ENCODE results near the gene ZMYND11. TPM values are rescaled to one million over a fixed set of nuclear protein-coding genes. Genes with fewer than 3 reads are reported as not detected.

The ZMYND11 gene
- total RNA-seq, 1 donor from 2014 or later, result 49.7 TPM

DNA sequence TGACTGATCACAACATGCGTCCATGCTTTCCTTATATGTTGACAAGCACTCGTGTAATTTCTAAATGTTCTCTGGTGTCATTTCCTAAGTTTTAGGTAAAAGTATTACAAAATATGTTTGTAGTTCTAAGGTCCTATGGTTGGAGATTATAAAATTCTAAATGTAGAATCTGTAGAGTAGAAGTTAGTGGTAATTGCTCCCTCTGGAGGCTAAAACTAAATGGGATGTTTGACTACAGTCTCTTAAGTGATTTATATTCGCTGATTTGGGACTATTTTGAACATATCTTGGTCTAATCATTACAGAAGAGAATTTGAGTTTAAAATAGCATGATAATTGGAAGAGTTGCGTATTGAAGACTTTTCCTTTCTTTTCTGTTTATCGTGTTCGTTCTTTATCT is 74.1 kb downstream of the ZMYND11 start:
- Mint-ChIP-seq H3K4me1 (no peaks in the 10 kb centered on the region), H3K27me3 (ENCODE audit: low read depth) (no peaks in the 10 kb centered on the region), H3K9me3 (no peaks in the 10 kb centered on the region), H3K36me3 (ENCODE audit: low read depth) (peaks cover 28% of the 10 kb centered on the region), H3K4me3 (no peak overlapping the region), H3K27ac (ENCODE audit: unreplicated experiment) (no peak overlapping the region)
- DNase-seq (ENCODE audit: low read depth, low spot score), result no peak
- no peak for TF ChIP-seq CTCF (conservative IDR thresholded peaks at IDR 0.05)

GRCh38 chr10:210297-210696 is 75.0 kb downstream of the ZMYND11 start:
- no peak overlapping the region for H3K27ac Mint-ChIP-seq (ENCODE audit: unreplicated experiment)
- no peak overlapping the region for H3K4me3 Mint-ChIP-seq
- no peak for TF ChIP-seq CTCF (conservative IDR thresholded peaks at IDR 0.05)
- no peak for DNase-seq (ENCODE audit: low read depth, low spot score)
- no peaks in the 10 kb centered on the region for H3K9me3 Mint-ChIP-seq
- no peaks in the 10 kb centered on the region for H3K27me3 Mint-ChIP-seq (ENCODE audit: low read depth)
- H3K4me1 Mint-ChIP-seq, result peaks cover 2% of the 10 kb centered on the region
- peaks cover 27% of the 10 kb centered on the region for H3K36me3 Mint-ChIP-seq (ENCODE audit: low read depth)

DNA sequence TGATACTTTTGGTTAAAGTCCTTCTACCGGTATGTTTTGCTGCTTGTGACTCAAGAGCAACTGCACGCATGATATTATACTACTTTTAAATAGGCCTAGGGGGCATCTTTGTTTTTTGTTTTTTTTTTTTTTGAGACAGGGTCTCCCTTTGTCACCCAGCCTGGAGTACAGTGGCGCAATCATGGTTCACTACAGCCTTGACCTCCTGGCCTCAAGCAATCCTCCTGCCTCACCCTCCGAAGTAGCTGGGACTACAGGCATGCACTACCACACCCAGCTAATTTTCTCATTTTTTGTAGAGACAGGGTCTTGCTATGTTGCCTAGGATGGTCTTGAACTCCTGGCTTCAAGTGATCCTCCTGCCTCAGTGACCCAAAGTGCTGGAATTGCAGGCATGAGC is 80.2 kb downstream of the ZMYND11 start:
- no peak overlapping the region for H3K27ac Mint-ChIP-seq (ENCODE audit: unreplicated experiment)
- no peak for DNase-seq (ENCODE audit: low read depth, low spot score)
- H3K4me3 Mint-ChIP-seq, result no peak overlapping the region
- no peak for TF ChIP-seq CTCF (conservative IDR thresholded peaks at IDR 0.05)
- H3K36me3 Mint-ChIP-seq (ENCODE audit: low read depth), result peaks cover 2% of the 10 kb centered on the region
- H3K27me3 Mint-ChIP-seq (ENCODE audit: low read depth), result no peaks in the 10 kb centered on the region
- no peaks in the 10 kb centered on the region for H3K9me3 Mint-ChIP-seq
- peaks cover 5% of the 10 kb centered on the region for H3K4me1 Mint-ChIP-seq

DNA sequence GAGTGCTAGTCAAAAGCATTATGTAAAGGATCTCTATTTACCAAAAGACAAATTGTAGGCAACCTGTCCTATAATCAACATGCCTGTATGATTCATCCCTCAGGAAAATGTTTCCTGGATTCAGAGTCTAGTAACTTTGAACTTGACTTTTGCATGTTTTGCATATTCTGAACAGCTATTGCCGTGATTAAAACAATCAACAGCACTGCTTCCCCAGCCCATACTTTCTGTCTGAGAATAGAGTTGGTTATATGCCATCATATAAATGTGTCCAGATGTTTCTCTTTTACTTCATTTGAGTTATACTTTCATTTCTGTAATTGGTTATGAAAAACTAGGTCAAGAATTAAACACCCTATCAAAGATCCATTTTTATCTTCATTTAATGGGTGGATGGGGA is 83.5 kb downstream of the ZMYND11 start:
- Mint-ChIP-seq H3K36me3 (ENCODE audit: low read depth) (no peaks in the 10 kb centered on the region), H3K4me3 (no peak overlapping the region), H3K4me1 (peaks cover 5% of the 10 kb centered on the region), H3K27ac (ENCODE audit: unreplicated experiment) (no peak overlapping the region), H3K27me3 (ENCODE audit: low read depth) (no peaks in the 10 kb centered on the region), H3K9me3 (no peaks in the 10 kb centered on the region)
- no peak for DNase-seq (ENCODE audit: low read depth, low spot score)
- no peak for TF ChIP-seq CTCF (conservative IDR thresholded peaks at IDR 0.05)

DNA sequence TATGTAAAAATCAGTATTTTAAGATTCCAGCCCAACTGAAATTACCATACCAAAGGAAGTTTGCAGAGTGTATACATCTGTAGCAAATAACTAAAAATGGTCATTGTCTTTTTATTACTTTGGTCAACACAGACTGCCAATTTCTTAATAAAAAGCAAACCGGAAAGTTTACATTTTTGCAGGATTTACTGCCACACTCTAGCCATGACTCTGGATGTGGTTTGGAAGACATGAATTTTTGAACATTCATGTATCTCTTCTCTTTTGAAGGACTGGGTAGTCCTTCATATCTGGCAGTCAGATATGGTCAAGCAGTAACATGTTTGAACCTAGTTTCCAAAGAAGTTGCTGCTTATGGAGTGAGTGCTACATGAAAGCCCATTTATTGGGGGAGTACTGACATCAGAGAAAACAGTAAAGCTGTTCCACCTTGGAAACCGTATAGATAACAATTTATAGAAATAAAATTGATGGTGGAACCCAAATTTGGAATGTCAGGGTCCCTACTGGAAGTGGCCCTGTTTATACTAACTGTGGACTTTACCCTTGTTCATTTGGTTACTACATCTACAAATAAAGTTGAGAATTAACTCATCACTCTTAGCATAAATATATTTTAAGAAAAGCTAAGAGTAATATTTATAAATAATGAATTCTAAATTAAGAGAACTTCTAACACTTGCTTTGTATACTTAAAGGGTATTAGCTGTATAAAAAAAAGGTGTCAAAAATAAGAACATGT is 84.6 kb downstream of the ZMYND11 start:
- no peak for TF ChIP-seq CTCF (conservative IDR thresholded peaks at IDR 0.05)
- no peak for DNase-seq (ENCODE audit: low read depth, low spot score)
- H3K27ac Mint-ChIP-seq (ENCODE audit: unreplicated experiment), result no peak overlapping the region
- H3K36me3 Mint-ChIP-seq (ENCODE audit: low read depth), result no peaks in the 10 kb centered on the region
- no peak overlapping the region for H3K4me3 Mint-ChIP-seq
- H3K9me3 Mint-ChIP-seq, result no peaks in the 10 kb centered on the region
- H3K27me3 Mint-ChIP-seq (ENCODE audit: low read depth), result no peaks in the 10 kb centered on the region
- H3K4me1 Mint-ChIP-seq, result peaks cover 5% of the 10 kb centered on the region
